GM19328 (cell line): ENCODE results near the gene MARCHF10.
"Not testable (repeated sequence)": the region's sequence is repeated elsewhere in the genome, so short reads cannot be mapped to it uniquely, and the experiment has no call there.

Experiments
- ATAC-seq: cut with Tn5 transposase; IDR thresholded peaks from one replicate; pipeline ENCODE4 v1.9.1; 2021; ENCODE audit warnings: mild to moderate bottlenecking, moderate library complexity; ENCODE audit not compliant: unreplicated experiment

The MARCHF10 gene

DNA sequence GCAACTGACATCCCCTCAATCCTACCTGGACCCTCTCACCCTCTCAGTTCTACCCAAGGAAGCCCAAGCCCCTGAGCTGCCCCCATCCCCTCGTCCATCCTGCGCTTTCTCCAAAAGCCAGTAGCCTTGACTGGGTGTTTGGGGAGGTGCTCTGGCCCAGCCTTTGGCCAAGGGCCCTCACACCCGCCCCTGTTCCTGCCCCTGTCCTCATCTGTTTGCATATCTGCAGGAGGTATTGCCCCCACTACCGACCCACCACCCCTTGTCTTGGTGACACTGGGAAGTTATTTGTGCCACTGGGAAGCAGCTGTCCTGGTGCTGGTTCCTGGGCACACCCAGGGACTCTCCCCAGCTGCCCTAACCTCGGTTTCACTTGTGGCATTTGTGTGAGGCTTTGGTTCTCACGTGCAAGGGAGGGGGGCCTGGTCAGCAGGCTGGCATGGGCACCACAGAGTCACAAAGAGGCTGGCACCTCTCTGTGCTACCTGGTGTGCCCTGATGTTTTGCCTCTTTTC, 105.3 kb downstream of the MARCHF10 start:
- no peak for ATAC-seq

GRCh38 chr17:62701706-62702085, 106.4 kb downstream of the MARCHF10 start:
- ATAC-seq: no peak

GRCh38 chr17:62700964-62701705, 107.0 kb downstream of the MARCHF10 start:
- no peak for ATAC-seq

DNA sequence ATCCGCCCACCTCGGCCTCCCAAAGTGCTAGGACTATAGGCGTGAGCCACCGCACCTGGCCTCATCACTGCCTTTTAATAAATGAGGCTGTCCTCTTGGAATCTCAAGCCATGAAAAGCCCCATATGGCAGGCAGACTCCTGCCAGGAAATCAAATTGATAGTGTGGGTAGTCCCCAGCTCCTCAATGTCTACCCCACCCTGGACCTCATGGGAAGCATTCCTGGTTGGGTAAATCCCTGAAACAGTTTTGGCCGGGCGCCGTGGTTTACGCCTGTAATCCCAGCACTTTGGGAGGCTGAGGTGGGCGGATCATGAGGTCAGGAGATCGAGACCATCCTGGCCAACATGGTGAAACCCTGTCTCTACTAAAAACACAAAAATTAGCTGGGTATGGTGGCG, 109.7 kb downstream of the MARCHF10 start:
- not testable (repeated sequence) for ATAC-seq

DNA sequence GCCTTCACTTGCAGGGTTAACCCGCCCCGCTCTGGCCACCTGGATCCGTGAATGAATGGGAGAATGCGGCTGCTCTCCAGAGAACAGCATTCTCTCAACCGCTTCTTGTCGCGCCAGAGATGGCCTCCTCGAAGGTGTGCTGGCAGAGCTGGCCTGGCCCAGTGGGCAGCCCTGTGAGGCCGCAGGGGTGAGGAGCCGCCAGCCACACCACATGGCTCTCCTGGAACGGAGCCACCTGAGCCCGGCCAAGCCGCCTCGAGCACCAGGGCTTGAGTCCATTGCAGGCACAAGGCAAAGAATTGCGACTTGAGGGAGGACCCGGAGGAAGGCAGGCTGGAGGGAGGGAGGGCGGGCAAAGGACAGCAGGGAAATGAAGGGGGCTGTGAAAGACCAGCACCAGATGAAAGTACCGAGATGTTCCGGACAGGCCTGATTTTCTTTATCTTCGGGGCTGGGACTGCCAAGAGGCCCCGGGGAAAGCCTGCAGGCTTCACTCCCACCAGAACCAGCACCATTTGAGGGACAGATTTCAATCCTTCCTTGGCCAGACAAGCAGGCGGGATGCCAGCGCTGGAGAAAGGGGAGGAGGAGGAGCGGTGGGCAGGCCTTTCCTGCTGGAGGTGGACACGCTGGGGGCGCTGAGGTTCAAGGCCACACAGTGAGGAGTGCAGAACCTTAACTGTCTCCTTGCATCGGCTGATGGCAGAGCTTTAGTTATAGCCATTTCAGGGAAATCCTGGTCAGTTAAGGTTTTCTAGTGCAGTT, 111.2 kb downstream of the MARCHF10 start:
- ATAC-seq: no peak

GRCh38 chr17:62696256-62696655, 111.9 kb downstream of the MARCHF10 start:
- ATAC-seq: no peak

GRCh38 chr17:62695093-62695738, 112.9 kb downstream of the MARCHF10 start:
- ATAC-seq: not testable (repeated sequence)

- no peak for ATAC-seq
Measured at GRCh38 chr17:62693616-62694409, 114.3 kb downstream of the MARCHF10 start.

DNA sequence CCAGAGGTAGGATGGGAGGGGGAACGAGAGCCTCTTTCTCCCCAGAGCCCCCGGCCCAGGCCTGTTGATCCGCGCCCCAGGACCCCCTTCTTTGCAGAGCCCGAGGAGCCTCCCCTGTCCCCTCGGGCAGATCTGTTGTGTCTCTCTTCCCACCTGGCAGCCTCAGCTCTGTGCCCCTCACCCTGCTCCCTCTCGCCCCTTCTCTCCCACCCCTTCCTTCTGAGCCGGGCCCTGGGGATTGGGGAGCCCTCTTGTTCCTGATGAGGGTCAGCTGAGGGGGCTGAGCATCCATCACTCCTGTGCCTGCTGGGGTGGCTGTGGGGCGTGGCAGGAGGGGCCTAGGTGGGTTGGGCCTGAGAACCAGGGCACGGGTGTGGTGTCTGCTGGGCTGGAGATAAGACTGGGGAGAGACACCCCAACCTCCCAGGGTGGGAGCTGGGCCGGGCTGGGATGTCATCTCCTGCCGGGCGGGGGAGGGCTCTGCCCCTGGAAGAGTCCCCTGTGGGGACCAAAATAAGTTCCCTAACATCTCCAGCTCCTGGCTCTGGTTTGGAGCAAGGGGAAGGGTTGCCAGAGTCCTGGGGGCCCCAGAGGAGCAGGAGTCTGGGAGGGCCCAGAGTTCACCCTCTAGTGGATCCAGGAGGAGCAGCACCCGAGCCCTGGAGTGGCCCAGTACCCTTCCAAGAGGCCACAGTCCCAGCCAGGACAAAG, 115.2 kb downstream of the MARCHF10 start:
- no peak for ATAC-seq

GRCh38 chr17:62692159-62692651, 115.9 kb downstream of the MARCHF10 start:
- no peak for ATAC-seq

DNA sequence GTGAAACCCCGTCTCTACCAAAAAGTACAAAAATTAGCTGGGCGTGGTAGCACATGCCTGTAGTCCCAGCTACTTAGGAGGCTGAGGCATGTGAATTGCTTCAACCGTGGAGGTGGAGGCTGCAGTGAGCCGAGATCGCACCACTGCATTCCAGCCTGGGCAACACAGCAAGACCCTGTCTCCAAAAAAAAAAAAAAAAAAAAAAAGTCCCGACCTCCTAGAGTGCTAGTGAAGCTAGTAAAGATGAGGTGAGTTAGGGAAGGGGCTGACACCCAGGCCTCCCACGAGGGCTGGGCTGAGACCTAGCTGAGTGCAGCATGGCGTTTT, 116.6 kb downstream of the MARCHF10 start:
- not testable (repeated sequence) for ATAC-seq

DNA sequence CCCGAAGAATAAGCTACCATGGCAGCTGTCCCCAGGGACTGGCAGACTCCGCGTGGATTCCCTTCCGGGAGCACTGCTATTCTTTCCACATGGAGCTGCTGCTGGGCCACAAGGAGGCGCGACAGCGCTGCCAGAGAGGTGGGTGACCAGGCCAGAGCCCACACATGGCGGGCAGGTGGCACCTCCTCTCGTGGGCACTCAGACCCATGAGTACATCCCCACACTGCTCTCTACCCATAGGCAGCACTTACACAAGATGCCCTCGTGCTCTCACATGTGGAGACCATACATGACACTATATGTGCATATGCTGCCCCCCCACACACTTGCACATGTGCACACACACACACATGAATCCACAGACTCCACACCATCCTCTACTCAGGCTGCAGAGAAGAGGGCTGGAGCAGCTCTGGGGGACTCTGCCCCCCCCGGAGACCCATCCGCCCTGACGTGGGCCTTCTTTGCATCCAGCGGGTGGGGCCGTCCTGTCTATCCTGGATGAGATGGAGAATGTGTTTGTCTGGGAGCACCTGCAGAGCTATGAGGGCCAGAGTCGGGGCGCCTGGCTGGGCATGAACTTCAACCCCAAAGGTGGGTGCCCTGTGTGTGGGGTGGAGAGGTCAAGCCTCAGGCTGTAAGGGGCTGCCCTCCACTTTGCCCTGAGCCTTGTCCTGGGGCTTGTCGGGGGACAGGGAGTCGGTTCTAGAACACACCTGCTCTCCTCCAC, 117.8 kb downstream of the MARCHF10 start:
- ATAC-seq: no peak

GRCh38 chr17:62689441-62690167, 118.5 kb downstream of the MARCHF10 start:
- ATAC-seq: no peak

DNA sequence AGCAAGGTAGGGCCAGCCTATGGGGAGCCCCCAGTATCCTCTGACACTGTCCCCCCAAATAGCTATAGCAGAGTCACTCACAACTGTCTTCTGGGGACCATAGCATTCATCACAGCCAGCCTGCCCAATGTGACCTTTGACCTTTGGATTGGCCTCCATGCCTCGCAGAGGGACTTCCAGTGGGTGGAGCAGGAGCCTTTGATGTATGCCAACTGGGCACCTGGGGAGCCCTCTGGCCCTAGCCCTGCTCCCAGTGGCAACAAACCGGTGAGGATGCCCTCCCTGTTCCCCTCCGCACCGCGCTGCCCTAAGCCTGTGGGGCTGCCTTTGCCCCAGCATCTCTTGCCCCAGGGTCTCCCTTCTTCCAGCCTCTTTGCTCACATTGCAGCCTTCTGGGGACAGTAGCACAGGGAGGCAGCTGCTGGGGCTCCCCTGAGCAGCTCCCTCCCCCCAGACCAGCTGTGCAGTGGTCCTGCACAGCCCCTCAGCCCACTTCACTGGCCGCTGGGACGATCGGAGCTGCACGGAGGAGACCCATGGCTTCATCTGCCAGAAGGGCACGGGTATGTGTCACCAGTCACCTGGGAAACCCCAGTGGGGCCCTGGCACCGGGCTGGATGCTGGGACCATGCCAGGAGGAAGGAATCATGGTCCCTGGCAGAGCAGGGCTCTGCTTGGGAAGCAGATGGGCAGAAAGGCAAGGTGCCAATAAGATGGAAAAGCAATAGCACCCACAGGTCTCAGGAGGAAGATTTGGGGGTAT, 119.5 kb downstream of the MARCHF10 start:
- ATAC-seq: no peak

DNA sequence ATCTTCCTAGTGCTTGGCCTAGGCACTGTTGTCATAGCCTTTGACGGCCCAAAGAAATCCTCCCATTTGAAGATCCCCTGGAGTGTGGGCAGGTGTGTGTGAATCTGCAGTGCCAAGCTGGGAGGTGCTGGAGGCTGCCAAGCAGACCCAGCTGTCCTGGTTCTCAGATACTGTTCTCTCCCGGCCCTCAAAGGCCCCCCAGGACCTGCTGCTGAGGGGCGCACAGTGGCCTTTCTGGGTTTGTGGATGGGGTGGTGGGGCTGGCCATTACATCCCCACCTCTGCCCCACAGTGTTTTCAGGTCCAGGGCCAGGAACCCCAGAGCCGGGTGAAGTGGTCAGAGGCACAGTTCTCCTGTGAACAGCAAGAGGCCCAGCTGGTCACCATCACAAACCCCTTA, 120.1 kb downstream of the MARCHF10 start:
- ATAC-seq: no peak

- no peak for ATAC-seq
Measured at GRCh38 chr17:62684179-62684578, 123.9 kb downstream of the MARCHF10 start.

DNA sequence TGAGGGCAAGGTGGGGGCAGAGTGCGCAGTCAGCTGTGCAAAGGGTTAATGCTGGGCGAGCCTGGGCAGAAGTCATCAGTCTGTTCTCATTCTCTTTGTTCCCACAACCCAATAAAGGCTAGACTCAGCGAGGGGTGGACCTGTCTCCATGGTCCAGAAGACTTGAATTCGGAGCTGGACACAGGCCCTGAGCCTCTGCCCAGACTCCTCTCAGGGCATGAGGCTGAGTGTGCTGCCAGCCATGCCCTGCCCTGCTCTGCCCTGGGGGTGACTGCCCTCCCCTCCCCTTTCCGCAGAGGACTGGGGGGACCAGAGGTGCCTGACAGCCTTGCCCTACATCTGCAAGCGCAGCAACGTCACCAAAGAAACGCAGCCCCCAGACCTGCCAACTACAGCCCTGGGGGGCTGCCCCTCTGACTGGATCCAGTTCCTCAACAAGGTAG, 126.2 kb downstream of the MARCHF10 start:
- no peak for ATAC-seq
